Body of pancreas (tissue), 4 donors: ENCODE data around the gene RFC2. TPM values are rescaled to one million over a fixed set of nuclear protein-coding genes. Genes with fewer than 3 reads are reported as not detected.

Source experiments
- ATAC-seq: fragments of 150-250 bp; one replicate; pipeline ENCODE4 v1.9.1; 2016
- DNase-seq, 4 donors: peaks; one replicate each; pipeline ENCODE4 v3.0.0-alpha.2; 2019
- H3K27ac ChIP-seq, 4 donors: fragments of 200-600 bp; sonication (generic); 1 replicate in 3 of 4; 2 replicates in 1 of 4; pipeline versions ENCODE4 v1.5.1 to v1.6.1; 2016 to 2019; ENCODE audit warnings: mild to moderate bottlenecking in 1 of 4, mixed read lengths in 1 of 4, moderate library complexity in 1 of 4
- H3K27me3 ChIP-seq, 2 donors: fragments of 200-600 bp; sonication (generic); one replicate each; pipeline ENCODE4 v1.6.0; 2016; ENCODE audit warnings: mild to moderate bottlenecking in 1 of 2
- H3K36me3 ChIP-seq, 2 donors: fragments of 200-600 bp; sonication (generic); replicated peaks in 1 of 2; 2 replicates each; pipeline ENCODE4 v1.5.1; 2016; ENCODE audit warnings: low read depth in 2 of 2; ENCODE audit not compliant: insufficient read depth in 1 of 2
- H3K4me1 ChIP-seq: fragments of 200-600 bp; sonication (generic); one replicate; pipeline ENCODE4 v1.6.0; 2016
- H3K4me3 ChIP-seq, 2 donors: fragments of 200-600 bp; sonication (generic); 1 replicate in 1 of 2; 2 replicates in 1 of 2; pipeline ENCODE4 v1.5.1; 2016 to 2019
- H3K9me3 ChIP-seq, 3 donors: fragments of 200-600 bp; sonication (generic); 1 replicate in 2 of 3; 2 replicates in 1 of 3; pipeline ENCODE4 v1.5.1; 2016
- CTCF ChIP-seq, 7 experiments: fragments of 450-650 bp in 4 of 7; fragments of 200-600 bp in 3 of 7; sonication (generic) in 3 of 7; IDR thresholded peaks; one replicate each; pipeline ENCODE4 v1.5.1; 2016 to 2019; ENCODE audit warnings: antibody characterized with exemption in 7 of 7
- POLR2A ChIP-seq, 3 donors: fragments of 450-650 bp; IDR thresholded peaks; one replicate each; pipeline ENCODE4 v1.6.1; 2016; ENCODE audit warnings: antibody characterized with exemption in 3 of 3, mild to moderate bottlenecking in 2 of 3
- WGBS, 2 donors: methylation state at CpG; one replicate each; pipeline ENCODE4 v1.1.5; 2017; 5-methylcytosine and 5-hydroxymethylcytosine counted together
- intact Hi-C: fragments of 100-400 bp; cut with DNase I; formaldehyde crosslinking; loops from one replicate; pipeline ENCODE4 v1.15.1; 2023
- total RNA-seq, 2 donors: library from RNA; depleted of rRNA; stranded (reverse); fragments of >200 nt; gene quantifications; one replicate each; pipeline ENCODE4 v1.1.0, GENCODE V29; 2016

RFC2 gene
- total RNA-seq, 2 donors from 2014 or later, result 7.9 to 10.1 TPM

- DNase-seq, result no peak
- WGBS, 2 donors, result 83 to 89% methylated on average over 1 of the region's 1 CpG
- Histone ChIP-seq H3K36me3 (no peaks in the 10 kb centered on the region), H3K4me3 (no peak overlapping the region), H3K27ac (no peak overlapping the region), H3K4me1 (peaks cover 8% of the 10 kb centered on the region), H3K9me3 (no peaks in the 10 kb centered on the region), H3K27me3 (no peaks in the 10 kb centered on the region)
- TF ChIP-seq POLR2A (IDR thresholded peaks at IDR 0.05) (no peak), CTCF (IDR thresholded peaks at IDR 0.05) (no peak)
- ATAC-seq, result no peak
- intact Hi-C loops, result loop anchor here (5.0 kb wide), 1 partner anchor 337 kb away; no protein-coding TSS in a partner anchor
These were observed 50.1 kb downstream of the RFC2 start for GRCh38 chr7:74203956-74204618.

- Histone ChIP-seq H3K27ac (no peak overlapping the region), H3K36me3 (no peaks in the 10 kb centered on the region), H3K4me1 (peaks cover 8% of the 10 kb centered on the region), H3K9me3 (no peaks in the 10 kb centered on the region), H3K27me3 (no peaks in the 10 kb centered on the region), H3K4me3 (no peak overlapping the region)
- peak; percentile 33 to 68 (median 44) for DNase-seq
- peak; percentile 43 for ATAC-seq
- intact Hi-C loops, result loop anchor here (5.0 kb wide), 1 partner anchor 336 kb away; no protein-coding TSS in a partner anchor
- WGBS, 2 donors, result 26 to 28% methylated on average over 12 of the region's 12 CpGs
- peak in 6 of 7 experiments; percentile 30 to 62 (median 54) for TF ChIP-seq CTCF (IDR thresholded peaks at IDR 0.05)
- TF ChIP-seq POLR2A (IDR thresholded peaks at IDR 0.05), result no peak
These were observed 51.2 kb downstream of the RFC2 start for GRCh38 chr7:74202841-74203556.

GRCh38 chr7:74199551-74200355 is 54.4 kb downstream of the RFC2 start:
- no peak overlapping the region for H3K27ac ChIP-seq

More at GRCh38 chr7:74199551-74200355, 54.4 kb downstream of the RFC2 start:
- 83 to 88% methylated on average over 19 of the region's 19 CpGs for WGBS, 2 donors
- TF ChIP-seq CTCF (IDR thresholded peaks at IDR 0.05) (no peak), POLR2A (IDR thresholded peaks at IDR 0.05) (no peak)
- Histone ChIP-seq H3K9me3 (no peaks in the 10 kb centered on the region), H3K36me3 (peaks cover 0 to 9% of the 10 kb centered on the region in 2 donors), H3K27me3 (no peaks in the 10 kb centered on the region), H3K4me3 (no peak overlapping the region), H3K4me1 (no peaks in the 10 kb centered on the region)
- no peak for DNase-seq
- ATAC-seq, result no peak
- intact Hi-C loops, result loop anchor here (5.0 kb wide), 1 partner anchor 332 kb away; no protein-coding TSS in a partner anchor
